GM21423 (cell line): Measurements from ENCODE around the gene CNPY1.

Experiments used
- ATAC-seq: cut with Tn5 transposase; IDR thresholded peaks from one replicate; pipeline ENCODE4 v1.9.1; 2021; ENCODE audit warnings: mild to moderate bottlenecking, moderate library complexity; ENCODE audit not compliant: unreplicated experiment

Gene CNPY1

GRCh38 chr7:155469311-155470185 is 76.8 kb downstream of the CNPY1 start:
- no peak for ATAC-seq

DNA sequence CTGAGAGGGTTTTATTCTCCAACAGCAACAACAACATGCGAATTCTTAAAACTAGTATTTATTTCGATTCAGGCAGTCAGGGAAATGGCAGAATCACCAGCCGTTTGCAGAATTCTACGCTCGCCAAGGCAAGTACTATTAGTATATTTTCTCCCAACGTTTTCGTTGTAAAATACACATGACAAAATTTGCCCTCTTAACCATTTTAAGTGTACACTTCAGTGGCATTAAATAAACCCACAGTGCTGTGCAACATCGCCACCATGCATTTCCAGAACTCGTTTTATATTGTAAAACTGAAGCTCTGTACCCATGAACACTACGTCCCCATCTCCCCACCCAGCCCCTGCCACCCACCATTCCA is 77.6 kb downstream of the CNPY1 start:
- ATAC-seq, result no peak

DNA sequence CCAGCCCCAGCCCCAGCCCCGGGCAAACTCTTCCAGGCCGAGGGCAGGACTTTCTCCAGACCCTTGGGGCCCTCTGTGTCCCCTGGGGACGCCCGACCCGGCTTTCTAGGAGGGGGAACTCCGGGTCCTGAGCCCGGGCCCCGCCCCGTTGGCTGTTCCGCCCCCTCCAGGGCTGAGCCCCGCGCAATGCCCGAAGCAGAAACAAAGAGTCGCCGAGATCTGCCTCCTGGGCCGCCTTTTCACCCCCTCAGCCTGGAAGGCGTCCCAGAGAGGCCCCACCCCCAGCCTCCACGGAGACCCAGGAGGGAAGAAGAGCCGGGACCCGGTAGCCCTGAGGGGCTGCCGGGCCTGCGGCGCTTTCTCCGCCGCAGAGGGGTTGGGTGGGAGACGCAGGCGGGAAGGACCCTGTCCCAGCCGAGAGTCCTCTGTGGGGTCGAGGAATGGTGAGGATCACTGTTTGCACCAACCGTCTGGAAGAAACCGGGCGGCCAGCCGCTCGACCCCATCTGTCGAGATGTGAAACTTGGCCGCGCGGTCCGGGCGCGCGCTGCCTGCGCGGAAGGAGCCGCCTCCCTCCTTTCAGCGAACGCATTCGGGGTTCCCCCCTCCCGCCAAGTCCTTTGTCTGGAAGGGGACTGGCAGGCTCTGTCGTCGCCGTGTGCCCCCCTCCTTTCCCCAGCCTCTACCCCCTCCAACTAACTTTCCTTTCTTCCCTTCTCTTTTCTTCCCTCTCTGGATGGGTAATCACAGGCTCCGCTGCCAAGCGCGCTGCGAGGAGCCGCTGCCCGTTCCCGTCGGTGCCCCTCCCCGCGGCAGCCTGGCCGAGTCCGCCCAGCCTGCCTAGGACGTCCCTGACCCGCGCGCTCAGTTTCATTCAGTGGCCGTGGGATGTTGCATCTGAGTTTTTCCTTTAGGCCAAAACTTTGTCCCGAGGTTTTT is 78.2 kb downstream of the CNPY1 start:
- ATAC-seq, result no peak

GRCh38 chr7:155466814-155467733 is 79.3 kb downstream of the CNPY1 start:
- peak; percentile 57 for ATAC-seq

GRCh38 chr7:155466142-155466813 is 80.1 kb downstream of the CNPY1 start:
- no peak for ATAC-seq

DNA sequence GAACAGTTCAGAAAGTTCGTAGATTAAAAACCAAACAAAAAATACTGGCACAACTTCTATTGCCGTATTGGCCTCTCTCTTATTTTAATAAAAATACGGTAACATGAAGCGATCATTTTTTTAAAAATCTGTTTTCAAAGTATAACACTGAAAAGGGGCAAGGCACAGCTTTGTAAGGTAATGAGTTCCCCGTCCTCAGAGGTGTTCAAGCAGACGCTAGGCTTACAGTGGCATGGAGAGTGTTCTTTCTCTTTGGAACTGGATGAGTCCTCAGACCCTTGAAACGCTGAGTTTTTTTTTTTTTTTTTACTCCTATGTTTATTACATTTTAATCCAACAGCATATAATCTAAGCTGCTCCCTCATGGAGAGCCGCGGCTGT is 80.6 kb downstream of the CNPY1 start:
- no peak for ATAC-seq

- no peak for ATAC-seq
These were observed 81.2 kb downstream of the CNPY1 start for GRCh38 chr7:155464948-155465739.

- no peak for ATAC-seq
These were observed 82.2 kb downstream of the CNPY1 start for GRCh38 chr7:155464183-155464582.

GRCh38 chr7:155463114-155463811 is 83.1 kb downstream of the CNPY1 start:
- no peak for ATAC-seq

DNA sequence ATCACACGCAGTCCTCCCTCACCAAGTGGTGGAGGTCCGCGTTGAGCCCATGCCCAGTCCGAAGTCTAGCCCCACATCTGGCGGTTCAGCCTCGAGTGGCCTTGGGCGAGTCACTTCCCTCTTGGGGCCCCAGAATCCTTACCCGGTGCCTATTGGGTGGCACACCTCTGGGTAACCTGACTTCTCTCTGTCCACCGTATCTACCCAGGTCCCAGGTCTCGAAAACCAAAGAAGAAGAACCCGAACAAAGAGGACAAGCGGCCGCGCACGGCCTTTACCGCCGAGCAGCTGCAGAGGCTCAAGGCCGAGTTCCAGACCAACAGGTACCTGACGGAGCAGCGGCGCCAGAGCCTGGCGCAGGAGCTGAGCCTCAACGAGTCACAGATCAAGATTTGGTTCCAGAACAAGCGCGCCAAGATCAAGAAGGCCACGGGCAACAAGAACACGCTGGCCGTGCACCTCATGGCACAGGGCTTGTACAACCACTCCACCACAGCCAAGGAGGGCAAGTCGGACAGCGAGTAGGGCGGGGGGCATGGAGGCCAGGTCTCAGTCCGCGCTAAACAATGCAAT is 84.1 kb downstream of the CNPY1 start:
- no peak for ATAC-seq

GRCh38 chr7:155461631-155462030 is 84.7 kb downstream of the CNPY1 start:
- no peak for ATAC-seq

DNA sequence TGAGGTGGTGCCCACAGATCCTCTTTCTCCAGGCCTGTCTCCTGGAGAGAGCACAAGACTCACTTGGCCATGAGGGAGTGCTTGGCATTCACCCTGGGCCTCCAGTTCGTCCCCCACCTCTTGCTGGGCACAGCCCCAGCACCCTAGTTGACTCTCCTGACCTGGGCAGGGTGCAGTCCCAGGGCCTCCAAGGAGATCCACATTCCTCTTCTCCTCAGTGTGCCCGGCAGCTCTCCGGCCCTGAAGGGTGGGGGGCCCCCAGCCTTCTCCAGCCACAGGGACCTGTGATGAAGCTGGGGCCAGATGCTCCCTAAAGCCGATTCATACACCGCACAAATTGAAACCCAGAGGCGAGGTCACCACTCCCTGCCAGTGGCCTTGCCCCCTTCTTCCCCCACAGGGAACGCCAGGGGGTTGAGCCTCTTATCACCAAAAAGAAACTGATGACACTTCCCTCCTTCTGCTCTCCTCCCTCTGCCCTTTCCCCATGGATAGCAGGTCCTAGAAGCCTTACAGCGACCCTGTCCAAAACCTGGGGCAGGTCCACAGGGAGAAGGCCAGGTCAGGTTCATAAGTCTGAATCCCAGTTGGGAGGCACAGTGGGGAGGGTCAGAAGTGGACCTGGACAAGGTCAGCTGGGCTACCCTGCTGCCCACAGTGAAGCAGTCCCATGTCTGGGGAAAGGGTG is 85.3 kb downstream of the CNPY1 start:
- ATAC-seq, result no peak

GRCh38 chr7:155459700-155460461 is 86.5 kb downstream of the CNPY1 start:
- ATAC-seq, result no peak

- ATAC-seq, result no peak
These were observed 87.3 kb downstream of the CNPY1 start for GRCh38 chr7:155458878-155459699.

DNA sequence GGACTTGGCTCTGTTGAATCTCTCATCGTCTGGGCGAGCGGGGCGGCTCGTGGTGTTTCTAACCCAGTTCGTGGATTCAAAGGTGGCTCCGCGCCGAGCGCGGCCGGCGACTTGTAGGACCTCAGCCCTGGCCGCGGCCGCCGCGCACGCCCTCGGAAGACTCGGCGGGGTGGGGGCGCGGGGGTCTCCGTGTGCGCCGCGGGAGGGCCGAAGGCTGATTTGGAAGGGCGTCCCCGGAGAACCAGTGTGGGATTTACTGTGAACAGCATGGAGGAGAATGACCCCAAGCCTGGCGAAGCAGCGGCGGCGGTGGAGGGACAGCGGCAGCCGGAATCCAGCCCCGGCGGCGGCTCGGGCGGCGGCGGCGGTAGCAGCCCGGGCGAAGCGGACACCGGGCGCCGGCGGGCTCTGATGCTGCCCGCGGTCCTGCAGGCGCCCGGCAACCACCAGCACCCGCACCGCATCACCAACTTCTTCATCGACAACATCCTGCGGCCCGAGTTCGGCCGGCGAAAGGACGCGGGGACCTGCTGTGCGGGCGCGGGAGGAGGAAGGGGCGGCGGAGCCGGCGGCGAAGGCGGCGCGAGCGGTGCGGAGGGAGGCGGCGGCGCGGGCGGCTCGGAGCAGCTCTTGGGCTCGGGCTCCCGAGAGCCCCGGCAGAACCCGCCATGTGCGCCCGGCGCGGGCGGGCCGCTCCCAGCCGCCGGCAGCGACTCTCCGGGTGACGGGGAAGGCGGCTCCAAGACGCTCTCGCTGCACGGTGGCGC is 88.1 kb downstream of the CNPY1 start, which contains the start of gene EN2:
TSS of gene EN2 (plus strand) at position 19 of the 767 bp plus-strand sequence. CDS start at position 268, 249 bp downstream.
- ATAC-seq, result no peak
